HFF-Myc (cell line): ENCODE data around the gene KRTCAP2.

Source experiments
- DNase-seq: peaks from one replicate; pipeline ENCODE4 v3.0.0-alpha.2; 2011; ENCODE audit warnings: low read depth; ENCODE audit errors: extremely low read depth
- H3K4me3 ChIP-seq: replicated peaks from 2 replicates; pipeline ENCODE4 v1.5.1; 2011; ENCODE audit warnings: low read depth, mild to moderate bottlenecking, control low read depth, low read length
- TF ChIP-seq, protein P1 (sequence below): IDR thresholded peaks from 2 replicates; pipeline ENCODE4 v1.5.1; 2012; ENCODE audit warnings: mild to moderate bottlenecking, low read depth, low read length, control low read depth; ENCODE audit errors: missing control alignments

The KRTCAP2 gene

GRCh38 chr1:155209312-155209721, 36.2 kb upstream of the KRTCAP2 start:
- peak overlapping the region; percentile 100 for H3K4me3 ChIP-seq
- TF ChIP-seq, protein P1, sequence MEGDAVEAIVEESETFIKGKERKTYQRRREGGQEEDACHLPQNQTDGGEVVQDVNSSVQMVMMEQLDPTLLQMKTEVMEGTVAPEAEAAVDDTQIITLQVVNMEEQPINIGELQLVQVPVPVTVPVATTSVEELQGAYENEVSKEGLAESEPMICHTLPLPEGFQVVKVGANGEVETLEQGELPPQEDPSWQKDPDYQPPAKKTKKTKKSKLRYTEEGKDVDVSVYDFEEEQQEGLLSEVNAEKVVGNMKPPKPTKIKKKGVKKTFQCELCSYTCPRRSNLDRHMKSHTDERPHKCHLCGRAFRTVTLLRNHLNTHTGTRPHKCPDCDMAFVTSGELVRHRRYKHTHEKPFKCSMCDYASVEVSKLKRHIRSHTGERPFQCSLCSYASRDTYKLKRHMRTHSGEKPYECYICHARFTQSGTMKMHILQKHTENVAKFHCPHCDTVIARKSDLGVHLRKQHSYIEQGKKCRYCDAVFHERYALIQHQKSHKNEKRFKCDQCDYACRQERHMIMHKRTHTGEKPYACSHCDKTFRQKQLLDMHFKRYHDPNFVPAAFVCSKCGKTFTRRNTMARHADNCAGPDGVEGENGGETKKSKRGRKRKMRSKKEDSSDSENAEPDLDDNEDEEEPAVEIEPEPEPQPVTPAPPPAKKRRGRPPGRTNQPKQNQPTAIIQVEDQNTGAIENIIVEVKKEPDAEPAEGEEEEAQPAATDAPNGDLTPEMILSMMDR: no peak
- DNase-seq: no peak

DNA sequence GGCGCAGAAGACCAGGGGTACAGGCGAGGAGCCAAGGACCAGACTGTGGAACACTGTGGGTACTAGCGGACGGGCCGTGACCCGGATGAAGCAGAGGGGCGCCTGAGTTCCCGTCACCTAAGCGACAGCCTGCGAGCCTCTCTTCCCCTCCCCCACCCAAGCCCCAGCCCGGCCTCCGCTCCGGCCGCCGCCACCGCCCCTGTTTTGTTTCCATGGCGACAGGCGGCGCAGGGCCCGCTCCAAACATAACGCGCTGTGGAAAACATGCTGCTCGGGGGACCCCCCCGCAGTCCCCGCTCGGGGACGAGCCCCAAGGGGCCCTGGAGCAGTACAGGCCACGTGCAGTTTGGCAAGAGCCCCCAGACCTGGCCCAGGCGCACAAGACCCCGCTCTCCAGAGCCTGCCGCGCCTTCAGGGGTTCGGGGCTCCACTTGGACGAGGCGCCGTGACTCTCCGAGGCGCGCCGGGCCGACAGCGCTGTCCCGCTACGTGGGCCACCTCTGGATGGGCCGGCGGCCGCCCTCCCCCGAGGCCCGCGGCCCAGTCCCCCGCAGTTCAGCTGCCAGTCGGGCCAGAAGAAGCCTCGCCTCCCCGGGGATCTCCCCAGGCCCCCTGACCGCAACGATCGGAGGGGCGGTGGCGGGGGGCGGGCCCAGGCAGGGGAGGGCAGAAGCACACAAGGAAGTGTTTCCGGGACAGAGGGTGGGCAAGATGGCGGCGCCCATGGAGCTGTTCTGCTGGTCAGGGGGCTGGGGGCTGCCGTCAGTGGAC, 35.6 kb upstream of the KRTCAP2 start, which contains the start of gene MTX1:
TSS of gene MTX1 (plus strand) at position 155 of the 771 bp plus-strand sequence. CDS start at position 265, 110 bp downstream.
- H3K4me3 ChIP-seq: peak within 1 kb of the TSS; percentile 100
- TF ChIP-seq, protein P1: no peak
- DNase-seq: peak; percentile 61

DNA sequence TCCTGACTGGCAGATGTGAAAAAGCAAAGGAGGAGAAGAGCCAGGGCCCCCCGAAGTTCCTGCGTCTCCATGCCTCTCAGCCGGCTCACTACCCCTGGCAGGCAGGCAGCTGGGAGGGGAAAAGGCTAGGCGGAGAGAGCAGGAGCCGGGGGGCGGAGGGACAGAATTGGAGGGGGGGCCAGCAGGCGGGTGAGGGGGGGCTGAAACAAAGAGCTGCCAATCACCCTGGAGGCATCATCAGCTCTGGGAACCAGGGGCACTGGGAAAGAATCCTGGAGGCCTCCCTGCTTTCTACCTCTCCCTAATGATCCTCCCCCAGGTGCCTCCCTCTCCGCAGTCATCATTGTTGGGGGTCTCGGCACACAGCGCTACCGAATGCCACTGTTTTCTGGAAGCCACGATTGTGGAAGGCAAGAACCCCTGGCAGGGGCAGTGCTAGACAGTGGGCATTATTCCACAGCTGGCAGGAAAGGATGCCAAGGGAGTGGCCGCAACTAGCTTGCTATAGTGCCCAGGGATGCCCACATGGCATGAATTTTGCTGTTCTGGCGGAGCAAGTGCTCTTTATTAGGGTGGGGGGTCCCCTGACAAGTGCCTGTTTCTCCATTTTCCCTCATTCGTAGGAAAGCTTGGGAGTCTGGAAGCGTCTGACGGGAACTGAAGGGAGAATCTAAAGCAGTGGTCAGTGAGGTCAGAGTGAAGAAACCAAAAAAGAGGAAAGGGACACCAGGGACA, 34.9 kb upstream of the KRTCAP2 start, which contains the start of gene THBS3:
TSS of gene THBS3 (minus strand) at position 92 of the 735 bp plus-strand sequence. CDS start at position 71, 21 bp downstream.
- TF ChIP-seq, protein P1: no peak
- H3K4me3 ChIP-seq: peak within 1 kb of the TSS; percentile 100
- no peak for DNase-seq

DNA sequence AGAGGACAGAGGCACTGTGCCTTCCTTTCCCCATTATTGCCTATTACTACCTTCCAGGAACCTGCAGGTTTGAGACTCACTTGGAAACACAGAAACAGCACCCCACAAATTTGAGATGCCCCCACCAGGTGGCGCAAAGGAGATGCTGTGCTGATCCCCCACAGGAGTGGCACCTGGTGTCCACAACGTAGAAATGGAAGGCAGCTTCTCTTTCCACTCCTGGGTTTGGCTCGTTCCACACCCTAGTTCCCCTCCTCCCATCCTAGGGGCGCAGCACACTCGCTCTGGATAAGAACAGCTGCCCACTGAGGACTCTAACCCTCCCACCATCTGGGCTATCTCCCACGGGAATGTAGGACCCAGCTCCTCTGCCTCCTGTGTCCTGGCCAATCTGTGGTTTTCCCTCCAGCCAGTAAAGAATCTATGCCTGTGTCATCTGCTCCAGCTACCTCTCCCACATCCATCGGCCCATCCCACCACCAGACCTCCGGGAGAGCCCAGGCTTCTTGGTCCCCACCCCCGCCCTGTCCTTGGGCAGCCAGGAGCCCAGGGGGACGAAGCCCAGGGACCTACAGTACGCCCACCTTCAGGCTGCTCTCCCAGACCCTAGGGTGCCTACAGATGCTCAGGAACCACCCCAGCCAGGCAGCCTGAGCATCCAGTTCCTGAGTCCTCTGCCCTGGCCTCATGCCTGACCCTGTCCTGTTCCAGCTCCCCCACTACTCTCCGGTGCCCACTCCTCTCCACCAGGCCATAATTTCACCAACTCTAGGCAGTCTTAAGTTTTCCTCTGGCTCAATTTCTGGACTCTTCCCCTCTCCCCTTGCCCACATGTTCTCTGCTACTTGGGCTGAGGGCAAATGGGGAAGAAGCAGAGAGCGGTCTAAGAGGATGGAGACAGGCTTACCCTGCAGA, 34.0 kb upstream of the KRTCAP2 start:
- TF ChIP-seq, protein P1: peak; percentile 88
- peak overlapping the region; percentile 100 for H3K4me3 ChIP-seq
- DNase-seq: peak; percentile 64

DNA sequence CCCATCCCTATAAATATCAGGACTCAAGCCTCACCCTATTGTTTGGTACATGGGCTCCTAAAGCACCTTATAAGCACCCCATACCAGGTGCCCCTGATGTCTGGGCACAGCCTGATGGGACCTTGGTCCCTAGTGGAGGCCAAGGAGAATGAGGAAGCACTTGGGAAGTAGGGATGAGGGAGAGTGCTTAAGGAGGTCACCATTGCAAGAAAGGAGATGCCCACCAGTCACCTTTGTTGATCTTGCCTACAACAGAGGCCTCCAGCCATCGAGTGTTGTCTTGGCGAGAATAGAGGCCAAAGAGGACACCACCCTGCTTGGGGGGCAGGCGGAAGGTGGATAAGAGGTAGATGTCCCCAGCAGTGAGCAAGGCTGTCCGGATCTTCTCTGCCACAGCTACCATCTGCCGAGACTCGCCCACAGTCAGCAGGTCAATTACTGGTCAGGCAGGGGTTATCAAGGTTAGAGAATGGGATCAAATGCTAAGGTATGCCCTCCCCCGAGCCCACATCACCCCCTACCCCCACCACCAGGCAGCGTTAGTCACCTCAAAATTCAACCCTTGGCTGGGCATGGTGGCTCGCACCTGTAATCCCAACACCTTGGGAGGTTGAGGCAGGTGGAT, 33.0 kb upstream of the KRTCAP2 start:
- H3K4me3 ChIP-seq: no peak overlapping the region
- TF ChIP-seq, protein P1: no peak

GRCh38 chr1:155205035-155205434, 31.9 kb upstream of the KRTCAP2 start:
- no peak overlapping the region for H3K4me3 ChIP-seq
- TF ChIP-seq, protein P1: no peak
- DNase-seq: no peak

More for the DNA sequence above, 33.0 kb upstream of the KRTCAP2 start:
- DNase-seq: no peak
